ENCODE data around the gene VAPA.

GRCh38 chr18:9950289-9951016 lies 36.6 kb downstream of the VAPA start:
- TF ChIP-seq, protein P1, sequence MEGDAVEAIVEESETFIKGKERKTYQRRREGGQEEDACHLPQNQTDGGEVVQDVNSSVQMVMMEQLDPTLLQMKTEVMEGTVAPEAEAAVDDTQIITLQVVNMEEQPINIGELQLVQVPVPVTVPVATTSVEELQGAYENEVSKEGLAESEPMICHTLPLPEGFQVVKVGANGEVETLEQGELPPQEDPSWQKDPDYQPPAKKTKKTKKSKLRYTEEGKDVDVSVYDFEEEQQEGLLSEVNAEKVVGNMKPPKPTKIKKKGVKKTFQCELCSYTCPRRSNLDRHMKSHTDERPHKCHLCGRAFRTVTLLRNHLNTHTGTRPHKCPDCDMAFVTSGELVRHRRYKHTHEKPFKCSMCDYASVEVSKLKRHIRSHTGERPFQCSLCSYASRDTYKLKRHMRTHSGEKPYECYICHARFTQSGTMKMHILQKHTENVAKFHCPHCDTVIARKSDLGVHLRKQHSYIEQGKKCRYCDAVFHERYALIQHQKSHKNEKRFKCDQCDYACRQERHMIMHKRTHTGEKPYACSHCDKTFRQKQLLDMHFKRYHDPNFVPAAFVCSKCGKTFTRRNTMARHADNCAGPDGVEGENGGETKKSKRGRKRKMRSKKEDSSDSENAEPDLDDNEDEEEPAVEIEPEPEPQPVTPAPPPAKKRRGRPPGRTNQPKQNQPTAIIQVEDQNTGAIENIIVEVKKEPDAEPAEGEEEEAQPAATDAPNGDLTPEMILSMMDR (IDR thresholded peaks at IDR 0.05; ENCODE audit: insufficient read depth, low read length): no peak
- TF ChIP-seq, protein P2, sequence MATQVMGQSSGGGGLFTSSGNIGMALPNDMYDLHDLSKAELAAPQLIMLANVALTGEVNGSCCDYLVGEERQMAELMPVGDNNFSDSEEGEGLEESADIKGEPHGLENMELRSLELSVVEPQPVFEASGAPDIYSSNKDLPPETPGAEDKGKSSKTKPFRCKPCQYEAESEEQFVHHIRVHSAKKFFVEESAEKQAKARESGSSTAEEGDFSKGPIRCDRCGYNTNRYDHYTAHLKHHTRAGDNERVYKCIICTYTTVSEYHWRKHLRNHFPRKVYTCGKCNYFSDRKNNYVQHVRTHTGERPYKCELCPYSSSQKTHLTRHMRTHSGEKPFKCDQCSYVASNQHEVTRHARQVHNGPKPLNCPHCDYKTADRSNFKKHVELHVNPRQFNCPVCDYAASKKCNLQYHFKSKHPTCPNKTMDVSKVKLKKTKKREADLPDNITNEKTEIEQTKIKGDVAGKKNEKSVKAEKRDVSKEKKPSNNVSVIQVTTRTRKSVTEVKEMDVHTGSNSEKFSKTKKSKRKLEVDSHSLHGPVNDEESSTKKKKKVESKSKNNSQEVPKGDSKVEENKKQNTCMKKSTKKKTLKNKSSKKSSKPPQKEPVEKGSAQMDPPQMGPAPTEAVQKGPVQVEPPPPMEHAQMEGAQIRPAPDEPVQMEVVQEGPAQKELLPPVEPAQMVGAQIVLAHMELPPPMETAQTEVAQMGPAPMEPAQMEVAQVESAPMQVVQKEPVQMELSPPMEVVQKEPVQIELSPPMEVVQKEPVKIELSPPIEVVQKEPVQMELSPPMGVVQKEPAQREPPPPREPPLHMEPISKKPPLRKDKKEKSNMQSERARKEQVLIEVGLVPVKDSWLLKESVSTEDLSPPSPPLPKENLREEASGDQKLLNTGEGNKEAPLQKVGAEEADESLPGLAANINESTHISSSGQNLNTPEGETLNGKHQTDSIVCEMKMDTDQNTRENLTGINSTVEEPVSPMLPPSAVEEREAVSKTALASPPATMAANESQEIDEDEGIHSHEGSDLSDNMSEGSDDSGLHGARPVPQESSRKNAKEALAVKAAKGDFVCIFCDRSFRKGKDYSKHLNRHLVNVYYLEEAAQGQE (IDR thresholded peaks at IDR 0.05; ENCODE audit: insufficient replicate concordance, low read depth): no peak
- no peak for TF ChIP-seq POLR2AphosphoS5 (IDR thresholded peaks at IDR 0.05; ENCODE audit: low read depth)
